ENCODE data around the gene NLGN3. TPM values are rescaled to one million over a fixed set of nuclear protein-coding genes. Genes with fewer than 3 reads are reported as not detected.

Gene NLGN3
- total RNA-seq, 1 donor, result 0.43 TPM

- TF ChIP-seq CTCF (IDR thresholded peaks at IDR 0.05; ENCODE audit: insufficient read depth, low read depth, low read length), result no peak
- H3K4me3 ChIP-seq (ENCODE audit: low read depth, low read length), result no peak overlapping the region
- no peak for DNase-seq (ENCODE audit: low read depth)
Observed at GRCh38 chrX:71210816-71211215, 66.2 kb downstream of the NLGN3 start.

GRCh38 chrX:71212536-71212935, 67.9 kb downstream of the NLGN3 start:
- DNase-seq (ENCODE audit: low read depth), result no peak
- no peak overlapping the region for H3K4me3 ChIP-seq (ENCODE audit: low read depth, low read length)
- TF ChIP-seq CTCF (IDR thresholded peaks at IDR 0.05; ENCODE audit: insufficient read depth, low read depth, low read length), result no peak

DNA sequence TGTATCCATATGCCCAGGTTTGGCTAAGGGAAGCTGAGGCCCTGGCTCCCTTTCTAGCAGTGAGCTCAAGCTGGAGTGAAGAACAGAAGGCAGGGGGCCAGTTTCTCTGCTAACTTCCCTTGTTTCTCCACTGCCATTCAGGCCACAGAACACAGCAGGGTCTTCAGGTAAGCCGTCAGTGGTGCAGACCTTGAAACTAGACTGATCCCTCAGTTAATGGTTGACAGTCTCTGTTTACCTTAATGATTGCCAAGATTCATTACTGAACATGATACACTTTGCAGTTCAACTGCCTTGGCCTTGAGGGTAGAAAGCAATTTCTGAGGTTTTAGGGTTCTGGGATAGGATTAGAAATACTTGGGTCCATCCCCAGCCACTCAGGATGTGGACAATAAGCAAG, 69.5 kb downstream of the NLGN3 start:
- TF ChIP-seq CTCF (IDR thresholded peaks at IDR 0.05; ENCODE audit: insufficient read depth, low read depth, low read length), result no peak
- no peak overlapping the region for H3K4me3 ChIP-seq (ENCODE audit: low read depth, low read length)
- DNase-seq (ENCODE audit: low read depth), result no peak

- no peak for DNase-seq (ENCODE audit: low read depth)
- TF ChIP-seq CTCF (IDR thresholded peaks at IDR 0.05; ENCODE audit: insufficient read depth, low read depth, low read length), result no peak
- no peak overlapping the region for H3K4me3 ChIP-seq (ENCODE audit: low read depth, low read length)
Observed at GRCh38 chrX:71214604-71215337, 70.1 kb downstream of the NLGN3 start.

DNA sequence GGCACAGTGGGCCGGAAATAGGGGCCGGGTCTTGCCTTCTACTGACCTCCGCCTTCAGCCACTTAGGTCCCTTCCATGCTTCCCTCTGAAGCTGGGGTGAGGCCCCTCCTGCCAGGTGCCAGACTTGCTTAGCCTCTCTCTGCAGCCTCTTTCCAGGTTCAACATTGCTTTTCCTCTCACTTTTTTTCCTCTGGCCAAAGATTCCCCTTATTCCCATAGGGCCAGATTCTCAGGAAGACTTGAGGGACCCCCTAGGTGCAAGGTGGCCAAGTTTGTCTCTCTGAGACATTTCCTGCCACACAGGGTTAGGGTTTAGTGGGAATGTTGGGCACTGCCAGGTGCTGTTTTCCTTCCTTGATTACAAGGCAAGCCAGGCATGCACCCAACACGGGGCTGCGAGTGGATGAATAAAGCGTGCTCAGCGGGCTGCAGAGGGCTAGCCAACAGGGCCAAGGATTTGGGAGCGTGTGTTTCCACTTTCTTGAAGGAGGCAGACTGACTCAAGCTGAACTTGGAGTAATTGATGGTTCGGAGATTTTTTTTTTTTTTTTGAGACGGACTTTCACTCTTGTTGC, 70.8 kb downstream of the NLGN3 start:
- no peak for TF ChIP-seq CTCF (IDR thresholded peaks at IDR 0.05; ENCODE audit: insufficient read depth, low read depth, low read length)
- DNase-seq (ENCODE audit: low read depth), result no peak
- H3K4me3 ChIP-seq (ENCODE audit: low read depth, low read length), result no peak overlapping the region

- TF ChIP-seq CTCF (IDR thresholded peaks at IDR 0.05; ENCODE audit: insufficient read depth, low read depth, low read length), result no peak
- no peak overlapping the region for H3K4me3 ChIP-seq (ENCODE audit: low read depth, low read length)
- no peak for DNase-seq (ENCODE audit: low read depth)
Observed at GRCh38 chrX:71216485-71216884, 71.8 kb downstream of the NLGN3 start.

All from fibroblast of villous mesenchyme (primary cell).